Skeletal muscle tissue (tissue), 4 donors: Measurements from ENCODE around the gene STK32C. TPM values are rescaled to one million over a fixed set of nuclear protein-coding genes. Genes with fewer than 3 reads are reported as not detected.

Experiments used
- H3K27ac ChIP-seq: one replicate; pipeline ENCODE4 v1.7.0; 2013; ENCODE audit warnings: mild to moderate bottlenecking, low read depth, low read length, inconsistent platforms
- H3K27me3 ChIP-seq, 3 donors: one replicate each; pipeline ENCODE4 v1.7.0; 2013; ENCODE audit warnings: low read length in 3 of 3; ENCODE audit not compliant: control insufficient read depth in 3 of 3, insufficient read depth in 3 of 3
- H3K36me3 ChIP-seq, 3 donors: one replicate each; pipeline ENCODE4 v1.7.0; 2013; ENCODE audit warnings: low read length in 3 of 3; ENCODE audit not compliant: control insufficient read depth in 3 of 3, insufficient read depth in 3 of 3
- H3K4me1 ChIP-seq, 3 donors: one replicate each; pipeline ENCODE4 v1.7.0; 2013; ENCODE audit warnings: low read length in 3 of 3, mild to moderate bottlenecking in 3 of 3; ENCODE audit not compliant: control insufficient read depth in 3 of 3, insufficient read depth in 3 of 3
- H3K4me3 ChIP-seq, 3 donors: one replicate each; pipeline ENCODE4 v1.7.0; 2013; ENCODE audit warnings: low read length in 3 of 3
- H3K9ac ChIP-seq, 3 donors: one replicate each; pipeline ENCODE4 v1.7.0; 2013; ENCODE audit warnings: low read length in 3 of 3, mild to moderate bottlenecking in 3 of 3, moderate library complexity in 2 of 3, low read depth in 1 of 3
- H3K9me3 ChIP-seq, 3 donors: one replicate each; pipeline ENCODE4 v1.7.0; 2013; ENCODE audit warnings: low read length in 3 of 3; ENCODE audit not compliant: control insufficient read depth in 3 of 3
- total RNA-seq: library from RNA; depleted of rRNA; stranded (reverse); fragments of >200 nt; gene quantifications from one replicate; pipeline ENCODE4 v1.2.3, GENCODE V29; 2014
- donor health status: Osteomylitis.

STK32C gene
- total RNA-seq, 1 donor from 2014 or later: 8.4 TPM

DNA sequence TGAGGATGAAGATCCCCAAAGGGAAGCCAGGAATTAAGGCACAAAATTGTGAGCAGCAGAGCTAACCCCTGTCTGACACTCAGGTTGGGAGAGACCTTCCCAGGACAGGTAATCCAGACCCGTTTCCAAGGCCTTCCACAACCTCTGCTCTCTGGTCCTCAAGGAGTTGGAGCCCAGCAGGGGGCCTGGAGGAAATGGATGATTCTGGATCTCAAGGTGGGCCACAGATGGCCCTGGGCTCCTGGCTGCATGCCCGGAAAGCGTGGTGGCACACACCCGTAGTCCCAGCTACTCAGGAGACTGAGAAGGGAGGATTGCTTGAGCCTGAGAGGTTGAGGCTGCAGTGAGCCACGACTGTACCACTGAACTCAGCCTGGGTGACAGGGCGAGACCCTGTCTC, 78.7 kb downstream of the STK32C start:
- Histone ChIP-seq H3K4me1 (peaks cover 2 to 17% (median 8%) of the 10 kb centered on the region in 3 donors), H3K9me3 (no peaks in the 10 kb centered on the region), H3K27me3 (peaks cover 0 to 3% (median 1%) of the 10 kb centered on the region in 3 donors)

DNA sequence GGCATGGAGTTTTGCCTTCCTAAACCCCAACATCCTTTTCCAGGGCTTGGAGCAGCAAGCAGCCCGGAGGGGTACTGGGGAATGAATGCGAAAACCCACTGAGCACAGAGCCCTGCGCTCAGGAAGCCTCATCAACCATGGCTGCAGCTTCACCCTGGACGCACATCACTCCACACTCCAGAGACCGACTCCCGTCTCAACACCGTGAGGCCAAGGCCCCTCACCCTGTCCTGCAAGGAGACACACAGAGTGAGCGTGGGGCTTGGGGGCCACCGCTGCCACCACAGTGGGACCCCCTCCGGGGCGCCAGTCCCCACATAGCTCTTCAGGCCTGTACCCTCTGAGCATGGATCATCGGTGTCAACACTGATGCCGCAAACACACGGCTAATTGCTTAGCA, 79.1 kb downstream of the STK32C start:
- H3K27me3 ChIP-seq: no peaks in the 10 kb centered on the region
- H3K4me3 ChIP-seq: no peak overlapping the region
- peaks cover 2 to 17% (median 8%) of the 10 kb centered on the region in 3 donors for H3K4me1 ChIP-seq
- no peak overlapping the region for H3K9ac ChIP-seq
- no peak overlapping the region for H3K27ac ChIP-seq
- no peaks in the 10 kb centered on the region for H3K9me3 ChIP-seq
- no peaks in the 10 kb centered on the region for H3K36me3 ChIP-seq

More for the DNA sequence above, 78.7 kb downstream of the STK32C start:
- Histone ChIP-seq H3K4me3 (no peak overlapping the region), H3K27ac (no peak overlapping the region), H3K9ac (no peak overlapping the region), H3K36me3 (no peaks in the 10 kb centered on the region)

DNA sequence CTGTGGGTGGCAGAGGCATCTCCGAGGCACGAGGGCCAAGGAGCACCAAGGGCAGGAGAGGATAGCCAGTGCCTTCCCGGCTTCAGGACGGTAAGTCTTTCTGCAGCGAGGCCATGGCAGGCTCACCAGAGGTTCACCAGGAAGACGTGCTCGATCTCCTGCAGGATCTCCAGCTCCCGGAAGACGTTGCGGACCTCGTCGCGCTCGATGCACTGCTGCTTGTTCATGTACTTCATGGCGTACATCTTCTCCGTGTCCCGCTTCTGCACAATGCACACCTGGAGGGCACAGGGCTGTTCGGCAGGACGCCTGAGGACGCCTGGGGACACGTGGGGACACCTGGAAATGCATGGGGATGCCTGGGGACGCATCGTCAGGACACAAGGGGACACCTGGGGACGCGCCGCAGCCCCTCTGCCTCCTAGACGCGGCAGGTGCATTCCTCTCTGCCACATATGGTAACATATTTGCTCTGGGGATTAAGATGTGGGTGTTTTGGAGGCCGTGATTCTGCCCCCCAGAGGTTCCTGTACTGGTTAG, 79.8 kb downstream of the STK32C start:
- H3K4me3 ChIP-seq: no peak overlapping the region
- no peak overlapping the region for H3K27ac ChIP-seq
- H3K4me1 ChIP-seq: peaks cover 5 to 17% (median 8%) of the 10 kb centered on the region in 3 donors
- H3K36me3 ChIP-seq: no peaks in the 10 kb centered on the region
- H3K9me3 ChIP-seq: no peaks in the 10 kb centered on the region
- H3K9ac ChIP-seq: no peak overlapping the region
- no peaks in the 10 kb centered on the region for H3K27me3 ChIP-seq

DNA sequence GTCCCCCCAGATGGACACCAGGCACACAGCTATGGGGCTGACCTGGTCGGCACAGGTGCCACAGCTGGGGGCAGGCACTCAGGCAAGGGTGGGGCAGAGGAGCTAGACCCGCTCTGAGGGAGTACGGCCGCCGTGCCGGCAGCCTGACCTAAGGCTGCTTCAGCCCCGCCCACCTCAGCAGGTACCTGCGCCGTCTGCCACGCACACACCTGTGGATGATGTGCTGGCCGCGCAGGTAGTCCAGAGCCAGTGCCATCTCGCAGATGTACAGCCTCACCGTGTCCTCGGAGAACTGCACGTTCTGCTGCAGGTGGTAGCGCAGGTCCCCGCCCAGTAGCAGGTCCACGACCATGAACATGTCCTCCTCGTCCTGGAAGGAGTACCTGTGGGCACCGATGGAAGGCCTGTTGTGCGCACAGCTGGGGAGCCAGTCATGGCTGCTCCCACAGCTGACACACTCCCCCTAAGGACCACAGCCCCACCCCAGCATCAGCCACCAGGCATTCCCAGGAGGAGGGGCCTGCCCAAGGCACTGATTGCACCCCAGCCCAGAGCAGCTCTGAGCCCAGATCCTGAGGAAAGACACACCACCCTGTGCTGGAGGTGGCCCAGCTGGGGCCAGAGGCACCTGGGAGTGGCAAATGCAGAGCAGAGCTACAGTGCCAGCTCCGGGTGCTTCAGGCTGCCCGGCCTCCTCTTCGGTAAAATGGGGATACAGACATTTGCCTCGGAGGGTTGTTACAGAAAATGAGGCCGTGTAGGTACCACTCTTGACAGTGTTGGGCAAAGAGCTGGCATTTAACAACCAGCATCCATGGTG, 81.0 kb downstream of the STK32C start:
- H3K9ac ChIP-seq: no peak overlapping the region
- no peaks in the 10 kb centered on the region for H3K9me3 ChIP-seq
- peaks cover 5 to 17% (median 8%) of the 10 kb centered on the region in 3 donors for H3K4me1 ChIP-seq
- no peak overlapping the region for H3K27ac ChIP-seq
- no peaks in the 10 kb centered on the region for H3K27me3 ChIP-seq
- peaks cover 0 to 2% (median 0%) of the 10 kb centered on the region in 3 donors for H3K36me3 ChIP-seq
- H3K4me3 ChIP-seq: no peak overlapping the region

DNA sequence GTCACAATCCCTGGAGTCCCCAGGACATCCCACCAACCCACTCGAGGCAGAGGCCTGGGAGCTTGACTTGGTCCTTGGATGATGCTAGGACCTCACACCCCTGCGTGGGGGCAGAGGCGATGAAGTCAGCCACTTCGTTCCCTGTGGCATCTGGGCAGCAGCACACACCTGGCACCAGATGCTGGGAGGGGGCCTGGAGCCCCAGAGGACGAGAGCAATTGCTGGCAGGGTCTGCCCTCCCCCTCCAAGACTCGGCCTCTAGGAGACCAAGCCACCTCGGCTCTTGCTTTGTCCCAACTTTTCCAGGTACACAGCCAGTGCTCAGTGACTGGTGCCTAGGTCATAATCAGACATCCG, 81.9 kb downstream of the STK32C start:
- H3K9ac ChIP-seq: no peak overlapping the region
- H3K27me3 ChIP-seq: no peaks in the 10 kb centered on the region
- H3K4me3 ChIP-seq: no peak overlapping the region
- peaks cover 5 to 14% (median 8%) of the 10 kb centered on the region in 3 donors for H3K4me1 ChIP-seq
- H3K36me3 ChIP-seq: peaks cover 0 to 2% (median 0%) of the 10 kb centered on the region in 3 donors
- H3K27ac ChIP-seq: no peak overlapping the region
- no peaks in the 10 kb centered on the region for H3K9me3 ChIP-seq

DNA sequence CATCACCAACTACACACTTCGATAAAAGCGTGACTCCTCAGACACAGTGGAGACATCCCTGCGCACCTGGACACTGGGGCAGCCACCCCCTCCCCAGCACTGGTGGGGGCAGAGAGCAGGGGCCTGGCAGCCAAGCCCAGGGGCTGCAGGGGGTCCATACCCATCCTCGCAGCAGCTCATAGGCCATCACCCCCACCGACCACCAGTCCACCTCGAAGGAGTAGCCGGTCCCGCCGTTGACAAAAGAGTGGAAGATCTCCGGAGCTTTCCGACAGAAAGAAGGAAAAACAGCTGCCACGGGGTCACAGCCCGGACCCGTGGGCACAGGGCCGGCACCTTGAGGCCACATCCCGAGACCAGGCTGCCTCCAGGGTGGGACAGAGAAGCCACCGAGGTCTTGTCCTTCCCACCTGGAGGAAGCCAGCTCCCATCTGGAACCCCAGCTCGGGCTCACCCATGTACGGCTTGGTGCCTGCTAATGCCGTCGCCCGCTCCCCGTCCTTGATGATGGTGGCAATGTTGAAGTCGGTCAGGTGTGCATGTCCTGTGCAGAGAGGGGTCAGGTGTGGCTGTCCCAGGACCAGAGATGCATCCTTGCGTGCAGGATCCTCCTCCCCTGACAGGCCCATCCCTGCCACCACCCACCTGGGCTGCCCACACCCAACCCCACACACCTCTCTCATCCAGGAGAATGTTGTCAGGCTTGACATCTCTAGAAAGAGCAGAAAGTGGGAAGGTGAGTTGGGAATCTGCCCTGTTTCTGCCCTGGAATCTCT, 82.5 kb downstream of the STK32C start:
- H3K4me3 ChIP-seq: no peak overlapping the region
- peaks cover 5 to 10% (median 6%) of the 10 kb centered on the region in 3 donors for H3K4me1 ChIP-seq
- no peak overlapping the region for H3K27ac ChIP-seq
- no peaks in the 10 kb centered on the region for H3K27me3 ChIP-seq
- H3K36me3 ChIP-seq: peaks cover 0 to 2% (median 0%) of the 10 kb centered on the region in 3 donors
- H3K9me3 ChIP-seq: no peaks in the 10 kb centered on the region
- H3K9ac ChIP-seq: no peak overlapping the region

DNA sequence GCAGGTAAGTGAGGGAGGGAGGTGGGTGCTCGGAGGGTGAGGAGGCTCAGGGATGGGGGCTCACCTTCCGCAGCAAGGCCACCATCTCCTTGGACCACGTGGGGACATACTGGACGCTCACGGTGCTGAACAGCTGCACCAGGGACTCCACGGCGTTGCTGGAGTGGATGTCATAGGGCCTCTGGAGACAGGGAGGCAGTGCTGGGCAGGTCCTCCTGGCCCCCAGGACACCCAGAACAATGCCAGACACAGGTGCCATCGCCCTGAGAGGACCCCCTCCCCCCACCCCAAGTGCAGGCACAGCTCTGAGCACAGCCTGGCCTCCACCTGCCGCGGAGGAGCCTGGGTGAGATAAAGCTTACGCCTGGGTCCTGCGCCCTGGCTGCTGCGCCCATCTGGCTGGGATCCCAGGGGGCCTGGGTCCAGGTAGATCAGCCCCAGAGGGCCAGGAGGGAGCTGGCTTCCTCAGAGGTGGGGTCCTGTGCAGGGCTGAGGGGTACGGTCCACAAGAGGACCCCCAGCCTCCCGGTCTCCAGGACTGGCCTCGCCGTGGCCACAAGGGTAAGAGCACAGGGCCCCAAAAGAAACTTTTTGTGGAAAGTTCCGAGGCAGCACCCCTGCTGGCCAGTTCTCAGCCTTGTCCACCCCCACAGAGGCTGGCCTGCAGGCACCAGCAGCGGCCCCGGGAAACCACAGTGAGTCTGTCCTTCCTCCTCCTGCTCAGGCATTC, 83.2 kb downstream of the STK32C start:
- H3K9me3 ChIP-seq: no peaks in the 10 kb centered on the region
- H3K9ac ChIP-seq: no peak overlapping the region
- H3K36me3 ChIP-seq: peaks cover 0 to 2% (median 0%) of the 10 kb centered on the region in 3 donors

DNA sequence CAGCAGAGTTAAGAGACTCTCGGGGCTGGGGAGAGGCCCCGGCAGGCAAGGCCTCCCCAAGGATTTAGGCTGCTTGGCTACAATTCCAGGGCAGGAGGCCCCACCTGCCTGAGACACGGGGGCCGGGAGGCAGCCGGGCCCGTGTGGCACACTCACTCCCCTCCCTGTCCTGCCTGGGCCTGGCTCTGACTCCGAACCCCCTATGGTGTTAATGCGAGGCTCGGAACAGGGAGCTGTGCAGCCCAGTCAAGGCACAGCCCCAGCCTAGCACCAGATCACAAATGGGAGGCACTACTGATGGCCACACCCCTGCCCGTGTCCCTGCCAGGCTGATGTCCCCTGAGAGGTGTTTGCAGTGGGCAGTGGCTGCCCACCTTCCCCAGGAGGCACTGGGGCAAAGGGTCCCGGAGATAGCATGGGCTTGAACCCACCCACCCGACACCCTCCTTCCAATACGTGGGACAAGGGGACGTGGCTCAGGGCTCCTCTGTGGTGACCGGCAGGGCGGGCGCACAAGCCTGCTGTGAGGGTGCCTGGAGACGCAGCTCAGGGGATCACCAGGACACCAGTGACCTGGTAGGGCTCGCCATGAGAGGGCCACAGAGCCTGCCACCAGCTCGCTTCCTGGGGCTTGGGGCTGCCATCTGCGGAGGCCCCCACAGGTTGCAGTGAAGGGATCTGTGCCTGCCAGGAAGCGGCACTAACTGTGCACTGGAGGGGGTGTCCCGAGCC, 84.0 kb downstream of the STK32C start:
- no peaks in the 10 kb centered on the region for H3K27me3 ChIP-seq
- H3K36me3 ChIP-seq: peaks cover 0 to 2% (median under 1%) of the 10 kb centered on the region in 3 donors
- peaks cover 2 to 5% (median 4%) of the 10 kb centered on the region in 3 donors for H3K4me1 ChIP-seq
- no peak overlapping the region for H3K27ac ChIP-seq
- no peak overlapping the region for H3K4me3 ChIP-seq
- H3K9me3 ChIP-seq: no peaks in the 10 kb centered on the region
- no peak overlapping the region for H3K9ac ChIP-seq

More for the DNA sequence above, 83.2 kb downstream of the STK32C start:
- Histone ChIP-seq H3K4me1 (peaks cover 3 to 5% (median 4%) of the 10 kb centered on the region in 3 donors), H3K27me3 (no peaks in the 10 kb centered on the region), H3K4me3 (no peak overlapping the region), H3K27ac (no peak overlapping the region)

DNA sequence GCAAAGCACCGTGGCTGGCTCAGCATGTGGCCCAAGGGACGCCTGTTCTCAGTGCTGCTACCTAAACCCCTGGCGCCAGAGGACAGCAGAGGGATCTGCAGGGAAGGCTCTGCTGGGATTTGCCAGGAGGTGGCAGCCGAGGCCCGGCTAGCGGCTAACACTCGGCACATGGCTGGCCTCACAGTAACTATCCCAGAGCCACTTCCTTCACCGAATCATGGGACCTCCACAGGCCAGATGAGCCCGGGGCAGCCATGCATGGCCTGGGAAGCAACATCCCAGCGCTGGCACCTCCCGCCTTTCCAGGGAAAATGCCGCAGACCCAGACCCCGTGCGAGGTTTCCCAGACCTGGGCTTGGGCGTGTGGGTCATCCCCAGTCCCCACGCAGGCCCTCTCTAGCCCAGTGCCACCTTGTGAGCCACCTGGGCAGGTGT, 84.6 kb downstream of the STK32C start:
- Histone ChIP-seq H3K9ac (peak overlapping the region in 1 of 3 donors; percentile 3), H3K9me3 (no peaks in the 10 kb centered on the region), H3K4me1 (peaks cover 2 to 5% (median 4%) of the 10 kb centered on the region in 3 donors), H3K27ac (no peak overlapping the region), H3K4me3 (no peak overlapping the region), H3K27me3 (no peaks in the 10 kb centered on the region), H3K36me3 (peaks cover 0 to 3% (median 2%) of the 10 kb centered on the region in 3 donors)
